ENCODE data around the gene RPS6KA2.
"Not testable (repeated sequence)": the region's sequence is repeated elsewhere in the genome, so short reads cannot be mapped to it uniquely, and the experiment has no call there.

The RPS6KA2 gene

DNA sequence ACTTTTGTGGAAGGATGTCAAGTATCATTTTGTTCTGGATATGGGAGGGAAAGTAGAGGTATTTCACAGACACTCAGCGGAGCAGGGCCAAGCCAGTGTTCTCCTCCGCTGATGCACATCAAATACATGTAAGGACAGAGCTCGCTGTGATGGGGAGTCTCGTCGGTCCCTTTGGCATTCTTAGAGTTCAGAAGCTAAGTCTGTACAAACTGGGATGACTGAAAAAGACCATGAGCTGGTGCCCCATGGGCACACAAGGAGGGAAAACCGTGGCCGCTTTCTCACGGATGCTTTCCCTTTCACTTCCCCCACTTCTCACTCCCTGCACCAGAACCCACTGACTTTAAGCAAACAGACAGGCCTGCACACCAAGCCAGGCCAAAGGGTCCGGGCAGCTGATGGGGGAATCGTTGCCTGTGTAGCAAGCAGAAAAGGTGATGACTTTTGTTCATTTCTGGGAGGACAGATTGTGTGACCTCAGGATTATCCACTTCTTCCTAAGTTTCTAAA, 216.6 kb downstream of the RPS6KA2 start:
- DNase-seq, result no peak

DNA sequence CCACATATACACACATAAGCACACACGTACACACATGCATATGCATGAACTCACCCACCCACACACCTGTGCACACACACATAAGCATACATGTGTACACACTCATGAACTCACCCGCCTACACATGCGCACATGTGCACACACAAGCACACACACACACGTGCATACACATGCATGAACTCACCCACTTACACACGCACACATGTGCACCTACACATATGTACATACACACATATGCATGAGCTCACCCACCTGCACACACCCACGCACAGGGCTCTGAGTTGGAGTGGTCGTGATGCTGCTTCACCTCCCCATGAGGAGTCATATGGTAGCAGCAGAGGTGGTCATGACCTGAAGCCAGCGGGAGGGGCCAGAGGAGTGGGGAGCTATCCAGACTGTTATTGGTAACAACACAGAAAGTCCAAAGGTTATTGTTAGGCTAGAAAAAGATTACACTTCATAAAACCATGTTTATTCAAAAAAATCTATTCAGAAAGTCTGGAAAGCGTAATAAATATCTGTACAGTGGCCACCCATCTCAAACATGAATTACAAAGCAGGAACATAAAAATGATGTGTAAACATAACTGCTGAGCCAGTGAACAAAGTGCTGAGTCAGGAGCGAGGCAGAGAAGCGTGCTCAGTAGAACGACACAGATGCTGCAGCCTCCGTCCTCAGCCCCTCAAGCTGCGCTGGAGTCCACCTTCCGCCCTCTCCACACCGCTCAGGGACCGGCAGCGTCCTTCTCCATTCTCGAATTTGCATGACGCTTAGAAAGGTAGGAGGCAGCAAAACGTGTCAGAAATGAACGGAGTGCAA, 217.9 kb downstream of the RPS6KA2 start:
- no peak for DNase-seq

- DNase-seq, result no peak
These were observed 220.9 kb downstream of the RPS6KA2 start for GRCh38 chr6:166406197-166406596.

DNA sequence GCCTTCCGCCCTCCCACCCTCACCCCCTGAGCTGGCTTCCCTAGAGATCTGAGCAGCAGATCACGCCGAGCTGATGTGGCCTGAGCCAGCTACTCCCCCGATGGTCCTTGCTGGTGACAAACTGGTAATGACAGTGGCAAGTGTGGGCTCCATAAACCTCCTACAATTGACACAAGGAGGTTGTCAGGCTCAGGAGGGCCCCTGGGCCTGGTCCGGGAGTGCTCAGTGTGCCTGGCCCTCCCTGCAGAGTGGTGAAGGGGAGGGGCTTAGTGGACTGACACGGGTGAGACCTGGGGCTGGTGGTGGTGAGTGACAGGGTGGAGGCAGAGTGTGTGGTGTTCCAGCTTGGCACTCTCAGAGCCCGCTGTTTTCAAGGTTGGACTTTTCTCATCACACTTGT, 221.7 kb downstream of the RPS6KA2 start:
- no peak for DNase-seq

GRCh38 chr6:166402582-166403277, 224.3 kb downstream of the RPS6KA2 start:
- peak; percentile 6 for DNase-seq

DNA sequence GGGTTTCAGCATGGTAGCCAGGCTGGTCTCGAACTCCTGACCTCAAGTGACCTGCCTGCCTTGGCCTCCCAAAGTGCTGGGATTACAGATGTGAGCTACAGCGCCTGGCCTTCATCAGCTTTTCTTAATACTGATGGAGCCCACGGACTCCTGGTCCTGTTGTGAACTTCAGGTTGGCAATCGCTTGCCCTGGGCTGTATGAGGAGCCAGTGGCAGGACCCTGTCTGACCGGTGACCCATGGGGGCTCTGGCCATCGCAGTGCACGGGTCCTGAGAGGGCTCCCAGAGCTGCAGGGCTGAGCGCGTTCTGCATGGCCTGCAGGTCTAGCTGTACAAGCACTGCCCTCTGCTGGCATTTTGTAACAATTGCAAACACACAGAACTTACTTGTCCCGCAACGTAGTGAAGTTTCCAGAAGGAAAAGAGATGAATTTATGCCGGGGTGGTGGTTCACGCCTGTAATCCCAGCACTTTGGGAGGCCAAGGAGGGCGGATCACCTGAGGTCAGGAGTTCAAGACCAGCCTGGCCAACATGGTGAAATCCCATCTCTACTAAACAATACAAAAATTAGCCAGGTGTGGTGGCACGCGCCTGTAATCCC, 226.3 kb downstream of the RPS6KA2 start:
- DNase-seq, result peak; percentile 10

DNA sequence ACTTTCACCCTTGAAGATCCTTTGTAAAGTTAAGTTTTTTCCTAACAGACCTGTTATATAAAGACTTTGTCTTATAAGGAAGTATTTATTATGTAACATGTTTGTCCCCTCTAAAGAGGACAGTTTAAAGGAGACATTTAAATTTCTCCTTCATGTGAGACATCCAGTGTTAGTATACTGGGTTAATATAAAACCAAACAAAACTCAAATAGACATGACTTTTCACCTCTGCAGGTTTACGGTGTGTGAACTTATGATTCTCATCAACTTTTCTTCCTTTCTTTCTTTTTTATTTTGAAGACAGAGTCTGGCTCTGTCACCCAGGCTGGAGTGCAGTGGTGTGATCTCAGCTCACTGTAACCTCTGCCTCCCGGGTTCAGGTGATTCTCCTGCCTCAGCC, 226.9 kb downstream of the RPS6KA2 start:
- no peak for DNase-seq

GRCh38 chr6:166398348-166398747, 228.7 kb downstream of the RPS6KA2 start:
- DNase-seq, result no peak

DNA sequence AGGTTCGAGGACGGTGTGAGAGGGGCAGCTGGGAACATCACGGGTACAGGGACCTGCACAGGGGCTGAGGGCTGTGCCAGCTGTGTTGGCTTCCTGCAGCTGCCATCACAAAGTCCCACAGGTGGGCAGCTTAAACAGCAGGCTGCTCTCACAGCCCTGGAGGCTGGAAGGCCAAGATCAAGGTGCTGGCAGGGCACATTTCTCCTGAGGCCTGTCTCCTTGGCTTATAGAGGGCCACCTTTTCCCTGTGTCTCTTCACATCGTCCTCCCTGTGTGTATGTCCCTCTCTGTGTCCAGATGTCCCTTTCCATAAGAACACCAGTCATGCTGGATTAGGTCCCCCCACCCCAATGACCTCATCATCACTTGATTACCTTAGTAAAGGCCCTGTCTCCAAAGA, 229.2 kb downstream of the RPS6KA2 start:
- no peak for DNase-seq

- no peak for DNase-seq
These were observed 231.3 kb downstream of the RPS6KA2 start for GRCh38 chr6:166395778-166396177.

GRCh38 chr6:166395351-166395750, 231.7 kb downstream of the RPS6KA2 start:
- no peak for DNase-seq

DNA sequence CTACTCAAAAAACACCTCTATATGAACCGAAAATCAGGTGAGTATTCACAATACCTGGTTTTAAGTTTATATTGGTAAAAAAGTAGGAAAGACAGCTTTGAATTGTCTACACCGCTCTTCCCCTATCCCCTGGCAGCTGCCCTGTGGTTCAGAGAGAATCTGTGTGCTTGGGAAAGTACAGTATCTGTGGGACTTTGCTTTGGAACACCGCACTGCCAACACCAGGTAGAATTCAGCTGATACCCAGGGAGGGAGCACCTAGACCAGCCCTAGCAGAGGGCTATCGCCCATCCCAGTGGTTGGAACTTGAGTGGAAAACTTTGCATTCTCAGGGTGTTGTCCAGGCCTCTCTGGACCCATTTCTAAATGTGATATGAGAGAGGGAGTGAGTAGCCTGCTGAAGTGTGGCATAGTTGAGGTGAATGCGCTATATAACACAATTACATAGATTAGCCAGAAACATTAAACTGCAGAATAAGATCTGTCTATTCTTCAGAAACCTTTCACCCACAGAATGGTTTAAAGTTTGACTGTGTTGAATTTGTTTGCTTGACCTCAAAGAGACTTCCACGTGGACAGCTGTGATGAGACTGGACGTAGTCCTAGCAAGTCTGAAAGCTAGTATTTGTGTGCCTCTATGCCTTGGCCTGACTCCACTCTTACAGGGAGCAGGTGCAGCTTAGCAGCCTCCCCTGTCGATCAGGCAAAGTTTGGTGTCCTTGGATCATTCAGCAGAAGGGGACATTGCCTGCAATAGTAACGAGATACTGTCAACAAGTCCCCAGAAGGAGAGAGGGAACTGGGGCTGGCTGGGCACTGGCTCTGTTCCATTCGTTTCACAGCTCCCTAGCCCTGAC, 232.8 kb downstream of the RPS6KA2 start:
- DNase-seq, result no peak

GRCh38 chr6:166393535-166393823, 233.6 kb downstream of the RPS6KA2 start:
- DNase-seq, result no peak

- not testable (repeated sequence) for DNase-seq
These were observed 234.1 kb downstream of the RPS6KA2 start for GRCh38 chr6:166392755-166393534.

DNA sequence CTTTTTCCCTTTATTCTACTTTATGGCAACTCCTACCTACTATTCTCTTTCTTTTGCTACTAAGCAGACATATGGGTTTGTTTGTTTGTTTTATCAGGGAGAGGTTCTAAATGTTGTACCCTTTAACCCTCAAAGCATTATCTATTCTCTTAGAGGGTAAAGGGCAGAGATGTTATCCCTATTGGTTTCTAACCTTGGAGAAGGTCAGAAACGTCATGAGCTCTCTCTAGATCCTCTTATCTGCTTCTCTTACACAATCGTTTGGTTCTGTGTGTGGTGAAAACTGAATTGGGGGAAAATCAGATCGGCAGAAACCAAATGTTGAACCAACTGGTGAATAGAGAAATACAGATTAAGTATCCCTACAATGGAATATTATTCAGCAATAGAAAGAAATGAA, 237.9 kb downstream of the RPS6KA2 start:
- DNase-seq, result no peak

DNA sequence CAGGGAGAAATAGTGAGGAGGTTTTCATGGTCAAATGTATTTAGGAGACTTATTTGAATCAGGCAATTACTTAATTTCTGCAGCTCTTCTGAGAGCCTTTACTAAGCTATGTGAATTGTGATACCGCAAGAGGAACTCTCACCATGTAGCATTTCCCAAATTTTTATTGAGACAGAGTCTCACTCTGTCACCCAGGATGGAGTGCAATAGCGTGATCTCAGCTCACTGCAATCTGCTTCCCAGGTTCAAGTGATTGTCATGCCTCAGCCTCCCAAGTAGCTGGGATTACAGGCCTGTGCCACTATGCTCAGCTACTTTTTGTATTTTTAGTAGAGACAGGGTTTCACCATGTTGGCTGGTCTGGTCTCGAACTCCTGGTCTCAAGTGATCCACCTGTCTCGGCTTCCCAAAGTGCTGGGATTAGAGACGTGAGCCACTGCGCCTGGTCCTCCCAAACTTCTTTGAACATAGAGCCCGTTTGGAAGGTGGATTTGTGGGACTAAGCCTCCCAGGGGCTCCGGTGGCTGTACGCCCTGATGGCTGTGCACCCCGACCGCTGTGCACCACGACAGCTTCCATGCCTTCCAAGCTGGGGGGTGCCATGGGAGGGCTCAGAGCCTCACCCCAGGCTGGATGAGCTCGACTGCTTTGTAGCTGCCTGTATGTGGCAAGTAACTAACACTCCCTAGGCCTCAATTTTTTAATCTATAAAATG, 238.6 kb downstream of the RPS6KA2 start:
- DNase-seq, result no peak

DNA sequence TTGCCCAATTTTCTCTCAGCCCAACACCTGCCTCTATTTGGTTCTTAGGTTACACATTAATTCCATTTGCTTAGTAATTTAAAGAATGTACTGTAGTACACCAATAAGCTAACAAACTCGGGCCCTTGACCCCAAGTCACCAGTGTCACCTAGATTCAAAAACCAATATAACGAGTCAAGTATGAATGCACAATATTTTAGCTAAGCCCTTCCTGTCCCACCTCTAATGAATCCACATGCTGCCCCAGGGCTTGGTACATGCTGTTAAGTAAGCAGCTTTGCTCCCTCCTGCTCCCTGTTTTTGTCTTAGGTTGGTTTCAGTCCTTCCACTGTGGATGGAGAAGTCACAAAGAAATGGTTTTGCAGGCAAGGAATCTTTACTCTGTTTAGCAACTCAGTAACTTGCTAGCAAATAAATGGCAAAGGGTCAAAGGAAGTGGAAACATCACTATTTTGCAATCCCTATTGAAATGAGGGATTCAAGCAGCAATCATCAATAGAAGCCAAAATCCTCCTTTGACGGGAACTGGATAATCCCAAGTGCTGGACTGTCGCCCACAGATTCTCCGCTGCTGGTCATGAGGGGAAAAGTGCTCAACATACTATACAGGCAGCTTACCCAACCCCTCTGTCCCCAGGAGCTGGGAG, 239.3 kb downstream of the RPS6KA2 start:
- DNase-seq, result no peak

- not testable (repeated sequence) for DNase-seq
These were observed 240.0 kb downstream of the RPS6KA2 start for GRCh38 chr6:166387098-166387497.

DNA sequence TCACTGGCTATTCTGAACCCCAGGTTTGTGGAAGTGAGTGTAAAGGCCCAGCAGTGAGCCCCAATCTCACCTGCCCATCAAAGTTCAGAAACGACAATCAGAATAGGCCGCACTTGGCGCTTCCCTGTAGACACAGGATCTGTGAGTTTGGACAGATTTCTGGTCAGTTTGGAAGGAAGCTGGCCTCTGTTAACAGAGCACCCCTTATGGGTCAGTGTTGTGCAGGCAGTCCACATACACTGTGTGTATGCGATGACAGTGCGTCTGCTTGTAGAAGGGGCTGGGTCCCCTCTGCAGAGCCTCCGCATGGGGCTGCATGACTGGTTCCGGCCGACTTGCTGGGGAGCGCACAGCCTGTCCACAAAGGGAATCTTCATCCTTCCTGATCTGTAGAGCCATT, 240.9 kb downstream of the RPS6KA2 start:
- no peak for DNase-seq

- DNase-seq, result not testable (repeated sequence)
These were observed 243.2 kb downstream of the RPS6KA2 start for GRCh38 chr6:166383802-166384363.
